Measurements from ENCODE around the gene SMPX. TPM values are rescaled to one million over a fixed set of nuclear protein-coding genes. Genes with fewer than 3 reads are reported as not detected.

SMPX gene
- total RNA-seq, 1 donor from 2014 or later: not detected

DNA sequence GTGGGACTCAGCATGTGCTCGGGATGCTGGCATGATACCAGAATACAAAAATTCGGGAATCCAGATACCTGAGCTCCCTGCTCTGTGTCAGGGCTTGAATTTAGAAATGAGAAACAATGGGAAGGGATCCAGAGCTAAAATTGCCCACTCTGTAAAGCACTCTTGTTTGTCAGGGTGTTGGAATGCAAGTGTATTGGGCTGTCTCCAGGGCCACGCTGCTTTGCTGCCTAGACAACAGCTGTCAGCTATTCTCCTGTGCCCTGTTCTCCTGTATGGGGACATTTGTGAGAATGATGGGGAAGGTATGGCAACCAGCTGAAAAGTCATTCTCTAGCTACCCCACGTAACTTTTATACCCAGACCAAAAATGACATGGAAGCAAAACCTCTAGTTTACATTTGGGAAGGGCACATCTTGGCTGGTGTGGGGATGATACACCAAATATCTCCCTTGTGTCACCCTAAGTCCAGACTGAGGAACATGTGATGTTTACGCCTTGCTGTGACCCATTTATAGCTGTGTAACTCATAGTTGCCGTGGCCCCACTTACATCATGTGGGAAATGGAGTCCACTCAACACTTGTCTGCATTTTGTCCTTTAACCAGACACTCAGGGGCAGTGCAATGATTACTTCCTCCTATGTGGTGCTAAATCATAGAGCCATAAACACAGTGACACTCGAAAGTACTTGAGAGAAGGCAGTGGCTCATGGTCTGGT lies 46.6 kb downstream of the SMPX start:
- TF ChIP-seq, protein P1, sequence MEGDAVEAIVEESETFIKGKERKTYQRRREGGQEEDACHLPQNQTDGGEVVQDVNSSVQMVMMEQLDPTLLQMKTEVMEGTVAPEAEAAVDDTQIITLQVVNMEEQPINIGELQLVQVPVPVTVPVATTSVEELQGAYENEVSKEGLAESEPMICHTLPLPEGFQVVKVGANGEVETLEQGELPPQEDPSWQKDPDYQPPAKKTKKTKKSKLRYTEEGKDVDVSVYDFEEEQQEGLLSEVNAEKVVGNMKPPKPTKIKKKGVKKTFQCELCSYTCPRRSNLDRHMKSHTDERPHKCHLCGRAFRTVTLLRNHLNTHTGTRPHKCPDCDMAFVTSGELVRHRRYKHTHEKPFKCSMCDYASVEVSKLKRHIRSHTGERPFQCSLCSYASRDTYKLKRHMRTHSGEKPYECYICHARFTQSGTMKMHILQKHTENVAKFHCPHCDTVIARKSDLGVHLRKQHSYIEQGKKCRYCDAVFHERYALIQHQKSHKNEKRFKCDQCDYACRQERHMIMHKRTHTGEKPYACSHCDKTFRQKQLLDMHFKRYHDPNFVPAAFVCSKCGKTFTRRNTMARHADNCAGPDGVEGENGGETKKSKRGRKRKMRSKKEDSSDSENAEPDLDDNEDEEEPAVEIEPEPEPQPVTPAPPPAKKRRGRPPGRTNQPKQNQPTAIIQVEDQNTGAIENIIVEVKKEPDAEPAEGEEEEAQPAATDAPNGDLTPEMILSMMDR (IDR thresholded peaks at IDR 0.05; ENCODE audit: partially characterized antibody, unreplicated experiment): no peak
- no peak for DNase-seq
- no peak overlapping the region for H3K4me3 Mint-ChIP-seq (ENCODE audit: unreplicated experiment)
- H3K9me3 Mint-ChIP-seq (ENCODE audit: unreplicated experiment): no peaks in the 10 kb centered on the region
- no peaks in the 10 kb centered on the region for H3K36me3 Mint-ChIP-seq (ENCODE audit: unreplicated experiment)
- no peaks in the 10 kb centered on the region for H3K4me1 Mint-ChIP-seq (ENCODE audit: low read depth, unreplicated experiment)
- H3K27ac Mint-ChIP-seq (ENCODE audit: unreplicated experiment): no peak overlapping the region
- no peaks in the 10 kb centered on the region for H3K27me3 Mint-ChIP-seq (ENCODE audit: unreplicated experiment)

DNA sequence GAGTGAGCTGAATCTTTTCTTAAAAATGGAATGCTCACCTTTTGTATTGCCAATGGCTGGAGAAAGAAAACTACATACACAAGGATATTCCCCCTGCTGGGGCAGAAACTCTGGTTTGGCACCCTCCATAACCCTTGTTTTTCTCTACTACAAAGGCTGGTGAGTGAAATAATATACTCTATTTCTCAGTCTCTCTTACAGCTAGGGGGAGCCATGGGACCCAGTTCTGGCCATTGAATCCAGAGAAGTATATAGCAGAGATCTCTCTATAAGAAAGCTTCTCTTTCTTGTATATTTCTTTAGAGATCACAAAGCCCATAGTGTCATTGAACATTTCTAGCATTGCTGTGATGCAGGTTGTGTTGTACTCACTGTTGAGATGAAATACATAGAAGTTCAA lies 49.8 kb downstream of the SMPX start:
- Mint-ChIP-seq H3K27ac (ENCODE audit: unreplicated experiment) (no peak overlapping the region), H3K4me3 (ENCODE audit: unreplicated experiment) (no peak overlapping the region), H3K9me3 (ENCODE audit: unreplicated experiment) (no peaks in the 10 kb centered on the region), H3K36me3 (ENCODE audit: unreplicated experiment) (no peaks in the 10 kb centered on the region), H3K27me3 (ENCODE audit: unreplicated experiment) (no peaks in the 10 kb centered on the region), H3K4me1 (ENCODE audit: low read depth, unreplicated experiment) (peaks cover 6% of the 10 kb centered on the region)
- DNase-seq: no peak
- TF ChIP-seq, protein P1 (IDR thresholded peaks at IDR 0.05; ENCODE audit: partially characterized antibody, unreplicated experiment): no peak

DNA sequence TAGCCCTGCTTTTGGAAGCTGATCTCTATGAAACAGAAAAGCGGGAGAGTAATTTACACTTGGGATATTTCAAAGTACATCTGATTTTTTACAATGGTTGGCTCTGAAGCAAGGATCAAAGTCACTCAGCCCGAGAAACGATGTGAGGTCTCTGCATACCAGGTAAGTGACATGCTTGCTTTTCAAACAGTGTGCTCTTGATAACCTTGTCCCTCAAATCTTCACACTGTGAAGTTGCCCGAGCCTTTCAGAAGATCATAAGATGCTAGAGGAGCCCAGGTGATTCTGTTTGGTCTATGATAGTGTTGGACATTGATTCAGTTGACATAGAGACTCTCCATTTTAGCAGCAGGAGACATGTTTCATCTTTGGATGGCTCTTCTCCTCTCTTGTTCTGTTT lies 52.7 kb downstream of the SMPX start:
- Mint-ChIP-seq H3K27ac (ENCODE audit: unreplicated experiment) (no peak overlapping the region), H3K27me3 (ENCODE audit: unreplicated experiment) (no peaks in the 10 kb centered on the region), H3K4me3 (ENCODE audit: unreplicated experiment) (no peak overlapping the region), H3K36me3 (ENCODE audit: unreplicated experiment) (no peaks in the 10 kb centered on the region), H3K4me1 (ENCODE audit: low read depth, unreplicated experiment) (peaks cover 11% of the 10 kb centered on the region), H3K9me3 (ENCODE audit: unreplicated experiment) (no peaks in the 10 kb centered on the region)
- no peak for DNase-seq
- TF ChIP-seq, protein P1 (IDR thresholded peaks at IDR 0.05; ENCODE audit: partially characterized antibody, unreplicated experiment): no peak

DNA sequence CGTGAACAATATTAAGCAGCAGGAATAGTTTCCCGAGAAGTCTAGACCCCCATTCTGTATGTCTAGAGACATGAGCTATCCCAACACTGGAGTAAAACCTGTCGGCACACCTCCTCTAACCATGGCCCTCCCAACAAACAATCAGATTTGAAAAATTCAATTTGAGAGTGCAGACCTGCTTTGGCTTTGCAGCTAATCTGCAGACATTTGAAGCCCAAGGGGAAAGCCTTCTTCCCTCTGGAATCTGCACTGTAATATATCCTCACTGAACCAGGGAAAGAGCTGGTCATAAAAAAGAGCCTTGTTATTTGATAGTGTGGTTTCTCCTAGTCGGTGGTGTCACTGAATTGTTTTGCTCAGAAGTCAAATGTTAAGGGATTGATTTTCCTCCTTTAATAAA lies 55.2 kb downstream of the SMPX start:
- H3K4me1 Mint-ChIP-seq (ENCODE audit: low read depth, unreplicated experiment): peaks cover 11% of the 10 kb centered on the region
- TF ChIP-seq, protein P1 (IDR thresholded peaks at IDR 0.05; ENCODE audit: partially characterized antibody, unreplicated experiment): no peak
- no peak for DNase-seq
- no peaks in the 10 kb centered on the region for H3K36me3 Mint-ChIP-seq (ENCODE audit: unreplicated experiment)
- peaks cover 2% of the 10 kb centered on the region for H3K27me3 Mint-ChIP-seq (ENCODE audit: unreplicated experiment)
- H3K9me3 Mint-ChIP-seq (ENCODE audit: unreplicated experiment): no peaks in the 10 kb centered on the region
- H3K4me3 Mint-ChIP-seq (ENCODE audit: unreplicated experiment): no peak overlapping the region
- H3K27ac Mint-ChIP-seq (ENCODE audit: unreplicated experiment): no peak overlapping the region

DNA sequence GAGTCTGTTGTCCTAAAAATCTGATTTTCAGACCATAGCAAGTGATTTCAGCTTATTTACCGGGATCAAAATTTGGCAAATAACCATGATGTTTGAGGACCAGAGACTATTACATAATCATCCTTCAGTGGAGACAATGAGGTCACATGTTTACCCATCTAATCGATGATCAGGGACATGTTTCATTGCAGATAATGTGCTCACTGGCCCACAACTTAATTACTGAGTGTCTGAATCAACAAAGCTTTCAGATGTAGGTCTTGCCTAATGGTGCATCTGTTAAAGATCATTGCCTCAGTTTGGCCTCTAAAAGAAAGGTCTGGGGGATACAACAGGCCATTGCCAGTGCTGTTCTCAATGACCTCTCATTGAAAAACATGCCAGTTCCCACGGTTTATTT lies 56.9 kb downstream of the SMPX start:
- Mint-ChIP-seq H3K4me3 (ENCODE audit: unreplicated experiment) (no peak overlapping the region), H3K9me3 (ENCODE audit: unreplicated experiment) (no peaks in the 10 kb centered on the region), H3K27ac (ENCODE audit: unreplicated experiment) (no peak overlapping the region), H3K27me3 (ENCODE audit: unreplicated experiment) (peaks cover 2% of the 10 kb centered on the region), H3K36me3 (ENCODE audit: unreplicated experiment) (no peaks in the 10 kb centered on the region), H3K4me1 (ENCODE audit: low read depth, unreplicated experiment) (peaks cover 11% of the 10 kb centered on the region)
- no peak for DNase-seq
- TF ChIP-seq, protein P1 (IDR thresholded peaks at IDR 0.05; ENCODE audit: partially characterized antibody, unreplicated experiment): no peak
